ENCODE results near the gene PRIM2.
"Not testable (repeated sequence)": the region's sequence is repeated elsewhere in the genome, so short reads cannot be mapped to it uniquely, and the experiment has no call there.

Gene PRIM2, protein sequence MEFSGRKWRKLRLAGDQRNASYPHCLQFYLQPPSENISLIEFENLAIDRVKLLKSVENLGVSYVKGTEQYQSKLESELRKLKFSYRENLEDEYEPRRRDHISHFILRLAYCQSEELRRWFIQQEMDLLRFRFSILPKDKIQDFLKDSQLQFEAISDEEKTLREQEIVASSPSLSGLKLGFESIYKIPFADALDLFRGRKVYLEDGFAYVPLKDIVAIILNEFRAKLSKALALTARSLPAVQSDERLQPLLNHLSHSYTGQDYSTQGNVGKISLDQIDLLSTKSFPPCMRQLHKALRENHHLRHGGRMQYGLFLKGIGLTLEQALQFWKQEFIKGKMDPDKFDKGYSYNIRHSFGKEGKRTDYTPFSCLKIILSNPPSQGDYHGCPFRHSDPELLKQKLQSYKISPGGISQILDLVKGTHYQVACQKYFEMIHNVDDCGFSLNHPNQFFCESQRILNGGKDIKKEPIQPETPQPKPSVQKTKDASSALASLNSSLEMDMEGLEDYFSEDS

DNA sequence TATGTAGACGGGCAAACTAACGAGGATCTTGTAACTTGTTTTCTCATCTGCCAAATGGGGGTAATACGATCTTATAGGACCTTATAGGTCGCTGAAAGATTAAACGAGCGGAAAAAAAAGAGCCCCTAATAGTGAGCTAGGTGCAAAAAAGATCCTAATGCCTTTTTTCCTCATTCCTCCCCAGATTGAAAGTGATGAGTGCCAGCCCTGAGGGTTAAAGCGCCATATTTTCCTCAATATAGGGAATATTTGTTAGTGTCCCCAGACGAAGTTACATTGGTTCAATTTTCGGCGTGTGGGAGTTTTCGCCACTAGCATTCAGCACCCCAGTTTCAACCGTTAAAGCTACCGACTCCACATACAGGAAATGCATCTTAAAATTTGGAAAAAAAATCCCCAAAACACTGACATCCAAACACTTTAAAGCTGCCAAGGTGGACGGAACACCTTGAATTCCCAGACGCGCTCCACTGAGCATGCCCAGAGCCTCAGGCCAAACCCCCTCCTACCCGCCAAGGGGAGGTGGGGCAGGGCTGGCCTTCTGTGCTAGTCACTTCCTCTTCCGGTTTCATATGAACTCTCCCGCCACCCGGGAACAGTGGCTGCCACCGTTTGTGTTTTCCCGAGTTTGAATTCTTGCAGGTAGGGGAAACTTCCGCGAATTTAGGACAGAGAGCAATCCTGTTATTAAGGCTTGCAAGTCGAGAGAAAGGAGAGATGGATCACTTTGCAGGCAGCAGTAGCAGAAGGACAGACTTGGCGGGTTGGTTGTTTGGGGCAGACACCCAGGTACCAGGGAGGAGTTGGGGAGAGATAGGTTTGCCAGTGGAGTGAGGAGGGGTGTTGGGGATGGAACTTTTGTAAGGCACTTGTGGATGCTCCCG, at the start of gene PRIM2:
Gene PRIM2 (plus strand): TSS at position 571 of the 884 bp plus-strand sequence. CDS start 816 bp downstream, outside the sequence.
- peaks cover 36% of the 10 kb centered on the region for H3K36me3 Mint-ChIP-seq (ENCODE audit: low read depth)
- peak within 1 kb of the TSS; percentile 100 for H3K4me3 Mint-ChIP-seq
- H3K9me3 Mint-ChIP-seq: peaks cover 6% of the 10 kb centered on the region
- H3K4me1 Mint-ChIP-seq (ENCODE audit: low read depth): peaks cover 38% of the 10 kb centered on the region
- peak within 1 kb of the TSS; percentile 98 for H3K27ac Mint-ChIP-seq
- no peaks in the 10 kb centered on the region for H3K27me3 Mint-ChIP-seq

DNA sequence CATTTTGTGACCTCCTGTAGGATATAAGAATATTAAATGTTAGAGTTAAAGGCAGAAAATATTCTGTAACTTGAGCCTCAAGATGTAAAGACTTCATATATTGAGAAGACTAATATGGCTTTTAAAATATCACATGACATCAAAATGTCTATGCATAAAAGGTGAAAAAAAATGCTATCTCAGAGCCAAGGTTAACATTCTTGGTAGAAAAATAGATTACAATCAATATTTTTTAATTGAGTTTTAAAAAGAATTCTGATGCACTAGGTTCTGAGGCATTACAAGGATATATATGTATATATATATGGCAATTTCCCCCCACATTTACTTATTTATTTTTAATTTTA, 49.2 kb upstream of the PRIM2 start:
- Mint-ChIP-seq H3K27me3 (peaks cover 16% of the 10 kb centered on the region), H3K4me3 (no peak overlapping the region), H3K27ac (no peak overlapping the region), H3K9me3 (no peaks in the 10 kb centered on the region), H3K36me3 (ENCODE audit: low read depth) (no peaks in the 10 kb centered on the region), H3K4me1 (ENCODE audit: low read depth) (peaks cover 23% of the 10 kb centered on the region)

GRCh38 chr6:57274113-57274824, 43.2 kb upstream of the PRIM2 start:
- H3K9me3 Mint-ChIP-seq; H3K4me1 Mint-ChIP-seq (ENCODE audit: low read depth); H3K27ac Mint-ChIP-seq; H3K36me3 Mint-ChIP-seq (ENCODE audit: low read depth); H3K4me3 Mint-ChIP-seq: not testable (repeated sequence)
- peaks cover 22% of the 10 kb centered on the region for H3K27me3 Mint-ChIP-seq

DNA sequence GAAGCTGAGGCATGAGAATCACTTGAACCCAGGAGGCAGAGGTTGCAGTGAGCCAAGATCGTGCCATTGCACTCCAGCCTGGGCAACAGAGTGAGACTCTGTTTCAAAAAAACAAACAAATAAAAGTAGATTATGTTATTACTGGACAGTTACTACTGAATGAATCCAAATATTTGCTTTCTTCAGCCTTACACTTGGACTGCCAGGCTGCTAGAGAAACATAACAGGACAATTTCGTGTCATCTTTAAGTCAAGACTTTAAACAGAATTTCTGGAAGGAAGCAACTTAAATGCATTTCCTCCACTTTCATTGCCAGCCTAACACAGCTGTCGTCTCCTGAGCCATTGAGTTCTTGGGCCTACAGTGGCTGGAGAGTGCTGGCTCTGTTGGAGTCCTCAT, 42.0 kb upstream of the PRIM2 start:
- H3K27ac Mint-ChIP-seq: no peak overlapping the region
- no peaks in the 10 kb centered on the region for H3K9me3 Mint-ChIP-seq
- peaks cover 28% of the 10 kb centered on the region for H3K27me3 Mint-ChIP-seq
- no peaks in the 10 kb centered on the region for H3K36me3 Mint-ChIP-seq (ENCODE audit: low read depth)
- no peaks in the 10 kb centered on the region for H3K4me1 Mint-ChIP-seq (ENCODE audit: low read depth)
- no peak overlapping the region for H3K4me3 Mint-ChIP-seq

GRCh38 chr6:57276946-57277345, 40.5 kb upstream of the PRIM2 start:
- H3K27ac Mint-ChIP-seq: no peak overlapping the region
- H3K4me3 Mint-ChIP-seq: no peak overlapping the region
- no peaks in the 10 kb centered on the region for H3K9me3 Mint-ChIP-seq
- H3K36me3 Mint-ChIP-seq (ENCODE audit: low read depth): no peaks in the 10 kb centered on the region
- no peaks in the 10 kb centered on the region for H3K4me1 Mint-ChIP-seq (ENCODE audit: low read depth)
- H3K27me3 Mint-ChIP-seq: peaks cover 23% of the 10 kb centered on the region

GRCh38 chr6:57278570-57278969, 38.9 kb upstream of the PRIM2 start:
- H3K27me3 Mint-ChIP-seq: peaks cover 16% of the 10 kb centered on the region
- no peak overlapping the region for H3K27ac Mint-ChIP-seq
- no peaks in the 10 kb centered on the region for H3K36me3 Mint-ChIP-seq (ENCODE audit: low read depth)

DNA sequence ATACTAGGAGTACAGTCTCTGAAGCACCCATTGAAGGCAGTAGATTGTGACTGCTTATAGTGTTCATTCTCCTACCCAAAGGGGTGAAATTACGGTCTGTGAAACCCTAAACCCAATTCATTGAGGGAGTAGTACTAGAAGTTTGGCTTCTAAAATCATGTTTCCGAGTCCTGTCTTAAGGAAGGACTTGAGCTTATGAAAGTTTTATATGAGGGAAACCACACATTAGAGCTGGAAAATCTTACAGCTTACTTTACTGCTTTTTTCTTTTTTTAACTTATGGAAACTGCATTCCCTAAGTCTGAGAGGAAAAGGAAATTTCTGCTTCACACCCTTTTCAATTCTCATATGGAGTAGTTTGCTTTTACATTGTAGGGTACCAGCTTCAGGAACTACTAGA, 38.4 kb upstream of the PRIM2 start:
- Mint-ChIP-seq H3K4me3 (no peak overlapping the region), H3K27me3 (peaks cover 16% of the 10 kb centered on the region), H3K9me3 (no peaks in the 10 kb centered on the region), H3K4me1 (ENCODE audit: low read depth) (no peaks in the 10 kb centered on the region), H3K36me3 (ENCODE audit: low read depth) (no peaks in the 10 kb centered on the region), H3K27ac (no peak overlapping the region)

More at GRCh38 chr6:57278570-57278969, 38.9 kb upstream of the PRIM2 start:
- H3K4me3 Mint-ChIP-seq: no peak overlapping the region
- no peaks in the 10 kb centered on the region for H3K4me1 Mint-ChIP-seq (ENCODE audit: low read depth)
- H3K9me3 Mint-ChIP-seq: no peaks in the 10 kb centered on the region

DNA sequence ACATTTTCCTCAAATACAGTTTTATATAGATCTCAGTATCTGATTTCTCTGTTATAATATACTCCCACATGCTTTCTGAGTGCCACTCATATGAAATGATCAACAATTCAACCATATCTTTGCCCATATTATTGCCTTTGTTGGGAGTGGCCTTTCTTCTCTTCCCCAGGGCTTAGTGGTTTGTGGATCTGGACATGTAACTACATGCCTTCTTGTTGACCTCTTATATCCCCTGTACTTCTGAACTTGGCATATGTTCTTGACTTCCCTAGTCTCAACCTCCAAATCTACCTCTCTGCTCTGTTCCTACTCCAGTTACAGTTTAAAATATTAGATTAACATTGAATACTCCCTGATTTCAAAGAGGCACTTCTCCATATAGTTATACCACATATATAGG, 34.3 kb upstream of the PRIM2 start:
- no peak overlapping the region for H3K4me3 Mint-ChIP-seq
- no peaks in the 10 kb centered on the region for H3K9me3 Mint-ChIP-seq
- no peaks in the 10 kb centered on the region for H3K4me1 Mint-ChIP-seq (ENCODE audit: low read depth)
- H3K27me3 Mint-ChIP-seq: peaks cover 19% of the 10 kb centered on the region
- H3K27ac Mint-ChIP-seq: no peak overlapping the region
- H3K36me3 Mint-ChIP-seq (ENCODE audit: low read depth): no peaks in the 10 kb centered on the region

- Mint-ChIP-seq H3K36me3 (ENCODE audit: low read depth) (no peaks in the 10 kb centered on the region), H3K27ac (no peak overlapping the region), H3K9me3 (no peaks in the 10 kb centered on the region), H3K4me1 (ENCODE audit: low read depth) (no peaks in the 10 kb centered on the region), H3K4me3 (no peak overlapping the region), H3K27me3 (peaks cover 21% of the 10 kb centered on the region)
These were observed 33.4 kb upstream of the PRIM2 start for GRCh38 chr6:57283911-57284455.

- not testable (repeated sequence) for H3K9me3 Mint-ChIP-seq; H3K36me3 Mint-ChIP-seq (ENCODE audit: low read depth); H3K27ac Mint-ChIP-seq; H3K4me1 Mint-ChIP-seq (ENCODE audit: low read depth); H3K4me3 Mint-ChIP-seq
- H3K27me3 Mint-ChIP-seq: peaks cover 22% of the 10 kb centered on the region
These were observed 29.3 kb upstream of the PRIM2 start for GRCh38 chr6:57288136-57288535.

DNA sequence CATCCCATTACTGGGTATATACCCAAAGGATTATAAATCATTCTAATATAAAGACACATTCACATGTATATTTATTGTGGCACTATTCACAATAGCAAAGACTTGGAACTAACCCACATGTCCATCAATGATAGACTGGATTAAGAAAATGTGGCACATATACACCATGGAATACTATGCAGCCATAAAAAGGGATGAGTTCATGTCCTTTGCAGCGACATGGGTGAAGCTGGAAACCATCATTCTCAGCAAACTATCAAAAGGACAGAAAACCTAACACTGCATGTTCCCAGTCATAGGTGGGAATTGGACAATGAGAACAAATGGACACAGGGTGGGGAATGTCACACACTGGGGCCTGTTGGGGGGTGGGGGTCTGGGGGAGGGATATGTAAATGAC, 24.0 kb upstream of the PRIM2 start:
- H3K27ac Mint-ChIP-seq; H3K4me3 Mint-ChIP-seq; H3K27me3 Mint-ChIP-seq; H3K36me3 Mint-ChIP-seq (ENCODE audit: low read depth); H3K9me3 Mint-ChIP-seq; H3K4me1 Mint-ChIP-seq (ENCODE audit: low read depth): not testable (repeated sequence)

GRCh38 chr6:57294862-57295445, 22.5 kb upstream of the PRIM2 start:
- no peak overlapping the region for H3K27ac Mint-ChIP-seq
- H3K9me3 Mint-ChIP-seq: no peaks in the 10 kb centered on the region
- H3K4me3 Mint-ChIP-seq: no peak overlapping the region
- H3K4me1 Mint-ChIP-seq (ENCODE audit: low read depth): no peaks in the 10 kb centered on the region
- H3K36me3 Mint-ChIP-seq (ENCODE audit: low read depth): no peaks in the 10 kb centered on the region
- H3K27me3 Mint-ChIP-seq: peaks cover 5% of the 10 kb centered on the region

- H3K9me3 Mint-ChIP-seq: no peaks in the 10 kb centered on the region
- no peak overlapping the region for H3K27ac Mint-ChIP-seq
- H3K4me3 Mint-ChIP-seq: no peak overlapping the region
- H3K27me3 Mint-ChIP-seq: no peaks in the 10 kb centered on the region
- no peaks in the 10 kb centered on the region for H3K36me3 Mint-ChIP-seq (ENCODE audit: low read depth)
- no peaks in the 10 kb centered on the region for H3K4me1 Mint-ChIP-seq (ENCODE audit: low read depth)
These were observed 19.9 kb upstream of the PRIM2 start for GRCh38 chr6:57297505-57297904.

GRCh38 chr6:57298741-57299140, 18.7 kb upstream of the PRIM2 start:
- no peaks in the 10 kb centered on the region for H3K9me3 Mint-ChIP-seq
- H3K4me1 Mint-ChIP-seq (ENCODE audit: low read depth): no peaks in the 10 kb centered on the region
- H3K36me3 Mint-ChIP-seq (ENCODE audit: low read depth): no peaks in the 10 kb centered on the region
- no peaks in the 10 kb centered on the region for H3K27me3 Mint-ChIP-seq
- no peak overlapping the region for H3K4me3 Mint-ChIP-seq
- H3K27ac Mint-ChIP-seq: no peak overlapping the region

All from stimulated activated naive CD8-positive, alpha-beta T cell treated with anti-CD3 and anti-CD28 coated beads, Interleukin-15, Interleukin-2, amounts not matched to agents 100 ng/mL and 50 ng/mL, for 24 hours (primary cell).